ENCODE results near the gene DPP9.

DPP9 gene

GRCh38 chr19:4707956-4708650 lies 15.5 kb downstream of the DPP9 start:
- no peak for FAIRE-seq

GRCh38 chr19:4707322-4707721 lies 16.3 kb downstream of the DPP9 start:
- no peak for FAIRE-seq

GRCh38 chr19:4705413-4706131 lies 18.1 kb downstream of the DPP9 start:
- no peak for FAIRE-seq

GRCh38 chr19:4704317-4704673 lies 19.3 kb downstream of the DPP9 start:
- no peak for FAIRE-seq

- FAIRE-seq: no peak
Measured at GRCh38 chr19:4703671-4704316, 19.8 kb downstream of the DPP9 start.

- FAIRE-seq: no peak
Measured at GRCh38 chr19:4702764-4703163, 20.9 kb downstream of the DPP9 start.

- no peak for FAIRE-seq
Measured at GRCh38 chr19:4701557-4701956, 22.1 kb downstream of the DPP9 start.

- no peak for FAIRE-seq
Measured at GRCh38 chr19:4700693-4700970, 23.0 kb downstream of the DPP9 start.

GRCh38 chr19:4699826-4700692 lies 23.6 kb downstream of the DPP9 start:
- FAIRE-seq: no peak

GRCh38 chr19:4697304-4697703 lies 26.3 kb downstream of the DPP9 start:
- no peak for FAIRE-seq

GRCh38 chr19:4695224-4695731 lies 28.4 kb downstream of the DPP9 start:
- no peak for FAIRE-seq

- no peak for FAIRE-seq
Measured at GRCh38 chr19:4694211-4694987, 29.2 kb downstream of the DPP9 start.

- no peak for FAIRE-seq
Measured at GRCh38 chr19:4693471-4694121, 30.0 kb downstream of the DPP9 start.

- no peak for FAIRE-seq
Measured at GRCh38 chr19:4693078-4693350, 30.6 kb downstream of the DPP9 start.

GRCh38 chr19:4692251-4693077 lies 31.2 kb downstream of the DPP9 start:
- FAIRE-seq: no peak

- FAIRE-seq: no peak
Measured at GRCh38 chr19:4691373-4691772, 32.3 kb downstream of the DPP9 start.

- FAIRE-seq: no peak
Measured at GRCh38 chr19:4690361-4690760, 33.3 kb downstream of the DPP9 start.

- no peak for FAIRE-seq
Measured at GRCh38 chr19:4689403-4689802, 34.2 kb downstream of the DPP9 start.

GRCh38 chr19:4688587-4688986 lies 35.1 kb downstream of the DPP9 start:
- no peak for FAIRE-seq

GRCh38 chr19:4687396-4687795 lies 36.2 kb downstream of the DPP9 start:
- FAIRE-seq: no peak

GRCh38 chr19:4686700-4687099 lies 36.9 kb downstream of the DPP9 start:
- no peak for FAIRE-seq
